Panc1 (cell line): ENCODE results near the gene SLC27A1. TPM values are rescaled to one million over a fixed set of nuclear protein-coding genes. Genes with fewer than 3 reads are reported as not detected.

Experiments
- ATAC-seq: fragments of 200-7000 bp; cut with Tn5 transposase; 2 replicates; pipeline ENCODE4 v1.9.1; 2020; ENCODE audit warnings: mild to moderate bottlenecking, moderate library complexity
- BruUV-seq: library from RNA; stranded (reverse); fragments of 400-500 nt; replicated peaks from 2 replicates; lab custom pipeline; 2021; lab: Mats Ljungman, UMichigan
- CTCF ChIA-PET: fragments of 300-600 bp; sonication (Branson Sonifier 250); formaldehyde crosslinking; loops from one replicate; lab custom pipeline; 2022; ENCODE audit warnings: antibody characterized with exemption; lab: Charles Lee
- POLR2A ChIA-PET: fragments of 300-600 bp; sonication (Branson Sonifier 250); formaldehyde crosslinking; loops from one replicate; lab custom pipeline; 2022; ENCODE audit warnings: antibody characterized with exemption; lab: Charles Lee
- DNase-seq: peaks from one replicate; pipeline ENCODE4 v3.0.0-alpha.2; 2010; ENCODE audit warnings: low read depth, low spot score
- H3K27ac ChIP-seq: 2 replicates; pipeline ENCODE4 v1.5.1; 2011; ENCODE audit warnings: mild to moderate bottlenecking, low read length, inconsistent platforms
- H3K27me3 ChIP-seq: fragments of 200-500 bp; sonication (Bioruptor generic); 2 replicates; pipeline ENCODE4 v1.6.0; 2014; ENCODE audit warnings: low read length, inconsistent platforms; ENCODE audit not compliant: control insufficient read depth, insufficient read depth
- H3K36me3 ChIP-seq: fragments of 200-500 bp; sonication (Bioruptor generic); 2 replicates; pipeline ENCODE4 v1.5.1; 2014; ENCODE audit warnings: inconsistent platforms, mild to moderate bottlenecking, low read length, moderate library complexity; ENCODE audit not compliant: control insufficient read depth, insufficient read depth
- H3K4me1 ChIP-seq: 2 replicates; pipeline ENCODE4 v1.5.1; 2011; ENCODE audit warnings: inconsistent platforms, mild to moderate bottlenecking, low read length, moderate library complexity; ENCODE audit not compliant: control insufficient read depth, insufficient read depth
- H3K4me3 ChIP-seq, 2 experiments: 2 replicates each; pipeline ENCODE4 v1.5.1; 2011 to 2012; ENCODE audit warnings: low read depth in 2 of 2, low read length in 2 of 2, mild to moderate bottlenecking in 2 of 2, inconsistent platforms in 1 of 2, moderate library complexity in 1 of 2
- H3K9me3 ChIP-seq: fragments of 200-500 bp; sonication (Bioruptor generic); 2 replicates; pipeline ENCODE4 v1.5.1; 2014; ENCODE audit warnings: low read depth, mild to moderate bottlenecking, inconsistent platforms, low read length, moderate library complexity; ENCODE audit not compliant: control insufficient read depth, insufficient read depth
- POLR2AphosphoS5 ChIP-seq: IDR thresholded peaks from 2 replicates; pipeline ENCODE4 v1.6.1; 2012; ENCODE audit warnings: mild to moderate bottlenecking, low read depth, low read length, moderate library complexity
- SIN3A ChIP-seq: IDR thresholded peaks from 2 replicates; pipeline ENCODE4 v1.6.1; 2012; ENCODE audit warnings: low read depth, mild to moderate bottlenecking, low read length, moderate library complexity, borderline replicate concordance; ENCODE audit not compliant: insufficient read depth
- TCF7L2 ChIP-seq: IDR thresholded peaks from 2 replicates; pipeline ENCODE4 v1.6.1; 2011; ENCODE audit warnings: mild to moderate bottlenecking, low read depth, low read length, inconsistent platforms
- in situ Hi-C: cut with HindIII; loops from 2 replicates; pipeline ENCODE4 v1.10.0; 2016; ENCODE audit warnings: low sequenced_read_pairs, low pct_unique_long_range_greater_than_20kb
- intact Hi-C: fragments of 100-400 bp; cut with micrococcal nuclease; formaldehyde crosslinking; loops from one replicate; pipeline ENCODE4 v1.10.0; 2022; ENCODE audit not compliant: unreplicated experiment
- total RNA-seq: library from RNA; stranded (reverse); gene quantifications from one replicate; pipeline ENCODE4 v1.2.1, GENCODE V29; 2021; ENCODE audit not compliant: unreplicated experiment
- TF ChIP-seq, protein P1 (sequence below), 2 experiments: IDR thresholded peaks; 2 replicates each; pipeline ENCODE4 v1.6.1; 2011 to 2012; ENCODE audit warnings: low read depth in 2 of 2, control low read depth in 1 of 2, low read length in 1 of 2, mild to moderate bottlenecking in 1 of 2, moderate library complexity in 1 of 2; ENCODE audit not compliant: insufficient read depth in 1 of 2
- TF ChIP-seq, protein P2 (sequence below): fragments of 450-650 bp; IDR thresholded peaks from 2 replicates; pipeline ENCODE4 v1.5.1; 2017; ENCODE audit warnings: mild to moderate bottlenecking

SLC27A1 gene
- total RNA-seq, 1 experiment from 2014 or later, result 5.4 TPM

DNA sequence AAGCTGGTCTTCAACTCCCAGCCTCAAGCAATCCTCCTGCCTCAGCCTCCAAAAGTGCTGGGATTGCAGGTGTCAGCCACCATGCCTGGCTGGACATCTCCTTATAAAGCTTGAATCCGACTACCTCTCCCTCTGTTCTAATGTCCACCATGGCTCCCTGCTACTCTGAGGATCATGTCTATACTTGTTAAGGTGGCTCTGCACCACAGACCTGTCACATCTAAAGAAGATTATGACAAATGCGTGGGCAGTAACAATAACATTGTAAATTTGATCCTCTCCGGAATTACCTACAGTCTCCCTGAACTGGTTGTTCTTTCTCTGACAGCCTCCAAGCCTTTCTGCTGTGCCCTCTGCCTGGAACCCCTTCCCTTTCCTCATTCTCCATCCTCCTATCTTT lies 11.4 kb upstream of the SLC27A1 start:
- DNase-seq (no peak), ATAC-seq (no peak)
- in situ Hi-C loops (no loop called here), intact Hi-C loops (no loop called here)
- no peaks in the 10 kb centered on the region for H3K4me1 ChIP-seq
- ChIA-PET CTCF (no interaction called here), POLR2A (interaction anchor here (0.6 kb wide), 1 partner anchor 71 kb away, joined by 17 read pairs; no protein-coding TSS in a partner anchor)
- no peak for TF ChIP-seq TCF7L2
- no peak for TF ChIP-seq POLR2AphosphoS5
- TF ChIP-seq, protein P1, sequence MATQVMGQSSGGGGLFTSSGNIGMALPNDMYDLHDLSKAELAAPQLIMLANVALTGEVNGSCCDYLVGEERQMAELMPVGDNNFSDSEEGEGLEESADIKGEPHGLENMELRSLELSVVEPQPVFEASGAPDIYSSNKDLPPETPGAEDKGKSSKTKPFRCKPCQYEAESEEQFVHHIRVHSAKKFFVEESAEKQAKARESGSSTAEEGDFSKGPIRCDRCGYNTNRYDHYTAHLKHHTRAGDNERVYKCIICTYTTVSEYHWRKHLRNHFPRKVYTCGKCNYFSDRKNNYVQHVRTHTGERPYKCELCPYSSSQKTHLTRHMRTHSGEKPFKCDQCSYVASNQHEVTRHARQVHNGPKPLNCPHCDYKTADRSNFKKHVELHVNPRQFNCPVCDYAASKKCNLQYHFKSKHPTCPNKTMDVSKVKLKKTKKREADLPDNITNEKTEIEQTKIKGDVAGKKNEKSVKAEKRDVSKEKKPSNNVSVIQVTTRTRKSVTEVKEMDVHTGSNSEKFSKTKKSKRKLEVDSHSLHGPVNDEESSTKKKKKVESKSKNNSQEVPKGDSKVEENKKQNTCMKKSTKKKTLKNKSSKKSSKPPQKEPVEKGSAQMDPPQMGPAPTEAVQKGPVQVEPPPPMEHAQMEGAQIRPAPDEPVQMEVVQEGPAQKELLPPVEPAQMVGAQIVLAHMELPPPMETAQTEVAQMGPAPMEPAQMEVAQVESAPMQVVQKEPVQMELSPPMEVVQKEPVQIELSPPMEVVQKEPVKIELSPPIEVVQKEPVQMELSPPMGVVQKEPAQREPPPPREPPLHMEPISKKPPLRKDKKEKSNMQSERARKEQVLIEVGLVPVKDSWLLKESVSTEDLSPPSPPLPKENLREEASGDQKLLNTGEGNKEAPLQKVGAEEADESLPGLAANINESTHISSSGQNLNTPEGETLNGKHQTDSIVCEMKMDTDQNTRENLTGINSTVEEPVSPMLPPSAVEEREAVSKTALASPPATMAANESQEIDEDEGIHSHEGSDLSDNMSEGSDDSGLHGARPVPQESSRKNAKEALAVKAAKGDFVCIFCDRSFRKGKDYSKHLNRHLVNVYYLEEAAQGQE (IDR thresholded peaks at IDR 0.05; ENCODE audit: insufficient read depth in 1 of 2, low read depth in 2 of 2, low read length in 1 of 2), result no peak
- TF ChIP-seq, protein P2, sequence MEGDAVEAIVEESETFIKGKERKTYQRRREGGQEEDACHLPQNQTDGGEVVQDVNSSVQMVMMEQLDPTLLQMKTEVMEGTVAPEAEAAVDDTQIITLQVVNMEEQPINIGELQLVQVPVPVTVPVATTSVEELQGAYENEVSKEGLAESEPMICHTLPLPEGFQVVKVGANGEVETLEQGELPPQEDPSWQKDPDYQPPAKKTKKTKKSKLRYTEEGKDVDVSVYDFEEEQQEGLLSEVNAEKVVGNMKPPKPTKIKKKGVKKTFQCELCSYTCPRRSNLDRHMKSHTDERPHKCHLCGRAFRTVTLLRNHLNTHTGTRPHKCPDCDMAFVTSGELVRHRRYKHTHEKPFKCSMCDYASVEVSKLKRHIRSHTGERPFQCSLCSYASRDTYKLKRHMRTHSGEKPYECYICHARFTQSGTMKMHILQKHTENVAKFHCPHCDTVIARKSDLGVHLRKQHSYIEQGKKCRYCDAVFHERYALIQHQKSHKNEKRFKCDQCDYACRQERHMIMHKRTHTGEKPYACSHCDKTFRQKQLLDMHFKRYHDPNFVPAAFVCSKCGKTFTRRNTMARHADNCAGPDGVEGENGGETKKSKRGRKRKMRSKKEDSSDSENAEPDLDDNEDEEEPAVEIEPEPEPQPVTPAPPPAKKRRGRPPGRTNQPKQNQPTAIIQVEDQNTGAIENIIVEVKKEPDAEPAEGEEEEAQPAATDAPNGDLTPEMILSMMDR, result no peak
- TF ChIP-seq SIN3A, result no peak
- no peaks in the 10 kb centered on the region for H3K36me3 ChIP-seq
- H3K27me3 ChIP-seq, result no peaks in the 10 kb centered on the region
- no peaks in the 10 kb centered on the region for H3K9me3 ChIP-seq
- no TSS peak for BruUV-seq
- H3K4me3 ChIP-seq, result no peak overlapping the region
- no peak overlapping the region for H3K27ac ChIP-seq

DNA sequence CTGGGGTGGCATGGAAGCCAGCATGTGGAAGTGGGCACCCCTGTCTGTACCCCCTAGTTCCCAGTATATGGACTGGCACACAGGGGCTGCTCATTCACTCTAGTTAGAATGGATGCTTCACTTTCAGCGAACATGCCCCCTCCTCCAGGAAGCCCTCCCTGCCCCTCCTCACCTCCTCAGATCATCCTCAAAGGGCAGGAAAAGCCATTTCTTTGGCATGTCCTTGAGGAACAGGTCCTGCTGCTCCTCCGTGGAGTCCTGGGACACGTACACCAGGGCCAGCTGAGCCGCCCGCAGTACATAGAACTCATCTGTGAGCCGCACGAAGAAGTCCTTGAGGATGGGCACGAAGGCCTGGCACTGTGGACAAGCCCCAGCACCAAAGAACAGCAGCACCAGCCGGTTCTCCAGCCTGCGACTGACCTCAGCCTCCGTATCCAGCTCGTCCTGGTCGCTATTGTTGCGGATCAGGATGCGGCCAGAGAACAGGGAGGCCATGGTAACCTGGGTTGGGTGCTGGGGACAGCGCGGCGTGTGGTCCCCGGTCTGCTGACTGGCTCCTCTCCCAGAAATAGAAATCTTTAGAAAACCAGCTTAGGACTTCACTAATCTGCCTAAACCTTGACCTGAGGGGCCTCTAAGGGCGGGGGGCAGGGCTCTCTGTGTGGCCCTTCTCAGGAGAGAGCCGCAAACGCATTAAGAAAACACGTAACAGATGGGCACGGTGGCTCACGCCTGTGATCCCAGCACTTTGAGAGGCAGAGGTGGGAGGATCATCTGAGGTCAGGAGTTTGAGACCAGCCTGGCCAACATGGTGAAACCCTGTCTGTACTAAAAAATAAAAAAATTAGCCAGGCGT lies 9.7 kb upstream of the SLC27A1 start, which contains the start of gene NXNL1:
Gene NXNL1 (minus strand): TSS at position 555 of the 859 bp plus-strand sequence. CDS start 57 bp downstream, at position 498.
- Histone ChIP-seq H3K4me3 (no peak within 1 kb of the TSS), H3K9me3 (no peaks in the 10 kb centered on the region), H3K4me1 (no peaks in the 10 kb centered on the region), H3K36me3 (no peaks in the 10 kb centered on the region), H3K27me3 (no peaks in the 10 kb centered on the region), H3K27ac (no peak within 1 kb of the TSS)
- DNase-seq (no peak), ATAC-seq (no peak; the same call in 1 of the 2 replicates)
- intact Hi-C loops, result loop anchor here (10.0 kb wide), 1 partner anchor 66 kb away; the partner anchor contains the start of gene CCDC194
- no TSS peak for BruUV-seq
- TF ChIP-seq SIN3A, result no peak
- no peak for TF ChIP-seq TCF7L2
- TF ChIP-seq, protein P2, result no peak
- no peak for TF ChIP-seq POLR2AphosphoS5
- TF ChIP-seq, protein P1 (IDR thresholded peaks at IDR 0.05; ENCODE audit: insufficient read depth in 1 of 2, low read depth in 2 of 2, low read length in 1 of 2), result no peak
- in situ Hi-C loops, result no loop called here
- POLR2A ChIA-PET, result no interaction called here
- CTCF ChIA-PET, result interaction anchor here (0.5 kb wide), 1 partner anchor 535 kb away, joined by 6 read pairs; no protein-coding TSS in a partner anchor
